OCI-LY3 (cell line): ENCODE data around the gene C13orf42.

Experiments used
- EZH2phosphoT487 ChIP-seq: fragments of 200-600 bp; shearing (Covaris generic); IDR thresholded peaks from 2 replicates; pipeline ENCODE4 v1.6.1; 2018; ENCODE audit warnings: antibody characterized with exemption, mixed run types, low read depth
- TF ChIP-seq, protein P1 (sequence below): fragments of 200-600, 300-600 bp; sonication (generic); IDR thresholded peaks from 2 replicates; pipeline ENCODE4 v1.5.1; 2014; ENCODE audit warnings: antibody characterized with exemption, low read length, low read depth

DNA sequence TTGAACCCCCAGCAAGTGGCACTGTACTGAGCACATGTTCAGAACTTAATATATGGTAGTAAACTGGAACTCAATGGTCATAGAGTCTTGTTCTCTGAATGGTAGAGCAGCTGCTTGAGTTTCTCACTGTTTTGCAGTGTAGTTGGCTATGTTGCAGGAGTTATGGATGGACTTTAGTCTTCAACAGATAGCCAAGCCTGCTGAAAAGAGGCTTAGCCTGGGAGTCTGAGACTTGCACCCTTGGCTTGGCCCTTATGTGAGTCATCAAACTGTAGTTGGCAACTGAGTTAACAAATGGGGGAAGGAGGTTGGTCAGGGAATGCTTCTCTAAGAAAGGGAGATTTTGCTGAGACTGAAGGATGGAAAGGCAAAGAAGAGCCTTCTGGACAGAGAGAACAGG, 62.5 kb downstream of the C13orf42 start:
- TF ChIP-seq, protein P1, sequence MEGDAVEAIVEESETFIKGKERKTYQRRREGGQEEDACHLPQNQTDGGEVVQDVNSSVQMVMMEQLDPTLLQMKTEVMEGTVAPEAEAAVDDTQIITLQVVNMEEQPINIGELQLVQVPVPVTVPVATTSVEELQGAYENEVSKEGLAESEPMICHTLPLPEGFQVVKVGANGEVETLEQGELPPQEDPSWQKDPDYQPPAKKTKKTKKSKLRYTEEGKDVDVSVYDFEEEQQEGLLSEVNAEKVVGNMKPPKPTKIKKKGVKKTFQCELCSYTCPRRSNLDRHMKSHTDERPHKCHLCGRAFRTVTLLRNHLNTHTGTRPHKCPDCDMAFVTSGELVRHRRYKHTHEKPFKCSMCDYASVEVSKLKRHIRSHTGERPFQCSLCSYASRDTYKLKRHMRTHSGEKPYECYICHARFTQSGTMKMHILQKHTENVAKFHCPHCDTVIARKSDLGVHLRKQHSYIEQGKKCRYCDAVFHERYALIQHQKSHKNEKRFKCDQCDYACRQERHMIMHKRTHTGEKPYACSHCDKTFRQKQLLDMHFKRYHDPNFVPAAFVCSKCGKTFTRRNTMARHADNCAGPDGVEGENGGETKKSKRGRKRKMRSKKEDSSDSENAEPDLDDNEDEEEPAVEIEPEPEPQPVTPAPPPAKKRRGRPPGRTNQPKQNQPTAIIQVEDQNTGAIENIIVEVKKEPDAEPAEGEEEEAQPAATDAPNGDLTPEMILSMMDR = no peak
- TF ChIP-seq EZH2phosphoT487 = no peak
